Left lung (tissue), 10 donors: ENCODE data around the gene KATNAL2. TPM values are rescaled to one million over a fixed set of nuclear protein-coding genes. Genes with fewer than 3 reads are reported as not detected.
"Not testable (repeated sequence)": the region's sequence is repeated elsewhere in the genome, so short reads cannot be mapped to it uniquely, and the experiment has no call there.

ENCODE experiments used
- ATAC-seq: fragments of 200-7000 bp; cut with Tn5 transposase; one replicate; pipeline ENCODE4 v1.9.1; 2020; ENCODE audit warnings: moderate library complexity
- DNase-seq, 4 donors: peaks; one replicate each; pipeline ENCODE4 v3.0.0-alpha.2; 2013 to 2020
- H3K27ac ChIP-seq, 2 donors: fragments of 200-600 bp; sonication (generic) in 1 of 2; one replicate each; pipeline versions ENCODE4 v1.5.0 to v1.8.0; 2020 to 2021
- H3K27me3 ChIP-seq, 2 donors: fragments of 200-600 bp; sonication (generic) in 1 of 2; one replicate each; pipeline versions ENCODE4 v1.5.0 to v1.8.0; 2020 to 2021
- H3K36me3 ChIP-seq, 2 donors: fragments of 200-600 bp; sonication (generic) in 1 of 2; one replicate each; pipeline versions ENCODE4 v1.5.0 to v1.8.0; 2020 to 2021
- H3K4me1 ChIP-seq, 2 donors: fragments of 200-600 bp; one replicate each; pipeline ENCODE4 v1.8.0; 2021
- H3K4me3 ChIP-seq, 2 donors: fragments of 200-600 bp; sonication (generic) in 1 of 2; one replicate each; pipeline versions ENCODE4 v1.5.0 to v1.8.0; 2020 to 2021; ENCODE audit warnings: mild to moderate bottlenecking in 1 of 2
- H3K9me3 ChIP-seq, 2 donors: fragments of 200-600 bp; sonication (generic) in 1 of 2; one replicate each; pipeline versions ENCODE4 v1.5.0 to v1.8.0; 2020 to 2021
- CTCF ChIP-seq, 2 donors: fragments of 200-600 bp; sonication (generic) in 1 of 2; IDR thresholded peaks; one replicate each; pipeline versions ENCODE4 v1.5.0 to v1.8.0; 2021; ENCODE audit warnings: antibody characterized with exemption in 2 of 2
- intact Hi-C, 2 donors: fragments of 100-400 bp; cut with DNase I; formaldehyde crosslinking; loops; one replicate each; pipeline versions ENCODE4 v1.11.2 to v1.14.2; 2022
- polyA plus RNA-seq, 6 donors: library from polyadenylated mRNA; unstranded; fragments of 120-200 nt; gene quantifications; one replicate each; pipeline ENCODE4 v1.2.1, GENCODE V29; 2013; ENCODE audit not compliant: insufficient read length in 6 of 6
- total RNA-seq, 2 donors: library from RNA; stranded (reverse); fragmentation: NEBNext Ultra II Directional; extraction: Animal tissue kit (Norgen Biotek cat#: 25700); gene quantifications; one replicate each; pipeline ENCODE4 v1.2.1, GENCODE V29; 2021
- donor health status: DM: no; HTN: yes; CAD: no.
- donor health status: DM: no; HTN: no; CAD: no.

Gene KATNAL2
- total and polyA plus RNA-seq, 8 donors, result 2.4 to 8.8 (median 6.9) TPM

- no peak for TF ChIP-seq CTCF (IDR thresholded peaks at IDR 0.05)
- H3K4me1 ChIP-seq, result no peaks in the 10 kb centered on the region
- H3K9me3 ChIP-seq, result no peaks in the 10 kb centered on the region
- H3K36me3 ChIP-seq, result no peaks in the 10 kb centered on the region
- H3K27ac ChIP-seq, result no peak overlapping the region
- intact Hi-C loops, result no loop called here
- DNase-seq, result no peak
- ATAC-seq, result no peak
- no peak overlapping the region for H3K4me3 ChIP-seq
- peaks cover 0 to under 1% of the 10 kb centered on the region in 2 donors for H3K27me3 ChIP-seq
These were observed 35.8 kb downstream of the KATNAL2 start for GRCh38 chr18:46953195-46953594.

GRCh38 chr18:46958209-46958608 is 40.8 kb downstream of the KATNAL2 start:
- H3K4me1 ChIP-seq, result no peaks in the 10 kb centered on the region
- DNase-seq (no peak), ATAC-seq (no peak)
- no peak overlapping the region for H3K27ac ChIP-seq
- H3K36me3 ChIP-seq, result no peaks in the 10 kb centered on the region
- no peak for TF ChIP-seq CTCF (IDR thresholded peaks at IDR 0.05)
- H3K9me3 ChIP-seq, result no peaks in the 10 kb centered on the region
- intact Hi-C loops, result no loop called here
- no peak overlapping the region for H3K4me3 ChIP-seq
- H3K27me3 ChIP-seq, result no peaks in the 10 kb centered on the region

- H3K9me3 ChIP-seq, intact Hi-C loops, H3K36me3 ChIP-seq, H3K4me1 ChIP-seq, DNase-seq, H3K27ac ChIP-seq, H3K27me3 ChIP-seq, H3K4me3 ChIP-seq: not testable (repeated sequence)
- peak; percentile 25 for ATAC-seq
These were observed 46.5 kb downstream of the KATNAL2 start for GRCh38 chr18:46963656-46964578.

- H3K27ac ChIP-seq, DNase-seq, H3K9me3 ChIP-seq, intact Hi-C loops, H3K36me3 ChIP-seq, H3K4me1 ChIP-seq, H3K27me3 ChIP-seq, H3K4me3 ChIP-seq: not testable (repeated sequence)
- ATAC-seq, result peak; percentile 30
These were observed 47.3 kb downstream of the KATNAL2 start for GRCh38 chr18:46964579-46965293.

DNA sequence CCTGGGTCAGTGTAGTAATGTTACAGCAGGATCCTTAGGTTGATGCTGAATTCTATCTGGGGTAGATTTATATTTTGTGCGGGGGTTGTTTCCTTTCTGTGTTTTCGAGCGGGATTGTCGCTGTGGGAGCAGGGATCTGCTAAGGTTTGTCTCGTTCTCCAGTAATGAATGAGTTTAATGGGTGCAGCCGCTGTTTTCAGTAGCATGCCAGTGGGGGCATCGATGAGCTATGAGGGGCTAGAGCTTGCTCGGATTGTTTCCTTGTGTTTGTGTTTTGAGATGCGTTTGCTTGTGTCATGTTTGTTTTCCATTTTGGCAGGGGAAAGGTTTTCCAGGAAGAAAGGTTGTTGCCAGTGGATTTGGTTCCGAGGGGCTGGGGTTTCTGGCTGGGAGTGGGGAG is 48.9 kb downstream of the KATNAL2 start:
- not testable (repeated sequence) for ATAC-seq, DNase-seq, H3K4me3 ChIP-seq

GRCh38 chr18:46969551-46969950 is 52.1 kb downstream of the KATNAL2 start:
- H3K4me3 ChIP-seq, H3K9me3 ChIP-seq, H3K27me3 ChIP-seq, H3K27ac ChIP-seq, DNase-seq, H3K36me3 ChIP-seq, H3K4me1 ChIP-seq, intact Hi-C loops, ATAC-seq: not testable (repeated sequence)

More for the DNA sequence above, 48.9 kb downstream of the KATNAL2 start:
- H3K36me3 ChIP-seq, intact Hi-C loops, H3K27me3 ChIP-seq, H3K27ac ChIP-seq, H3K4me1 ChIP-seq, H3K9me3 ChIP-seq: not testable (repeated sequence)

- H3K4me3 ChIP-seq, H3K27me3 ChIP-seq, DNase-seq, intact Hi-C loops, H3K9me3 ChIP-seq, H3K36me3 ChIP-seq, ATAC-seq, H3K4me1 ChIP-seq, H3K27ac ChIP-seq: not testable (repeated sequence)
These were observed 102.5 kb downstream of the KATNAL2 start for GRCh38 chr18:47019870-47020269.

- H3K9me3 ChIP-seq, ATAC-seq, DNase-seq, H3K4me3 ChIP-seq, H3K36me3 ChIP-seq, H3K4me1 ChIP-seq, H3K27me3 ChIP-seq, H3K27ac ChIP-seq, intact Hi-C loops: not testable (repeated sequence)
These were observed 103.4 kb downstream of the KATNAL2 start for GRCh38 chr18:47020757-47021156.

DNA sequence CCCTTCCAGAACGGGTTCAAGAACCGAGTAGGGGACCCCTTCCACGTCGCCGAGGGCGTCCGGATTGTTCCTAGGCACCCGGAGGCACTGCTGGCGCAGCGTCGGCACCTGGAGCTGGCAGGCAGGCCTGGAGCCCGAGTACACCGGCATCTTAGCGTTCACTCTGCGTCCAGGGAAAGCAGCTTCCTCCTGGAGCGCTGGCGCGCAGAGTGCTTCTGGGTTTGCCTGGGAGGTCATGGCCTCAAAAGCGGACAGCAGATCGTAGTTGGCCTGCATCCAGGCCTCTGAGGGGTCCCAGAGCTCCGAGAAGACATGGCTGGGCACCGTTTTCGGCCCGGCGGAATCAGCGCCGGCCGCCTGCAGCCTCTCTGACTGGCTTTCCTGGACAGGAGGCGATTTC is 105.4 kb downstream of the KATNAL2 start:
- intact Hi-C loops, H3K4me1 ChIP-seq, H3K36me3 ChIP-seq, H3K4me3 ChIP-seq, H3K9me3 ChIP-seq, H3K27ac ChIP-seq, H3K27me3 ChIP-seq, DNase-seq, ATAC-seq: not testable (repeated sequence)

DNA sequence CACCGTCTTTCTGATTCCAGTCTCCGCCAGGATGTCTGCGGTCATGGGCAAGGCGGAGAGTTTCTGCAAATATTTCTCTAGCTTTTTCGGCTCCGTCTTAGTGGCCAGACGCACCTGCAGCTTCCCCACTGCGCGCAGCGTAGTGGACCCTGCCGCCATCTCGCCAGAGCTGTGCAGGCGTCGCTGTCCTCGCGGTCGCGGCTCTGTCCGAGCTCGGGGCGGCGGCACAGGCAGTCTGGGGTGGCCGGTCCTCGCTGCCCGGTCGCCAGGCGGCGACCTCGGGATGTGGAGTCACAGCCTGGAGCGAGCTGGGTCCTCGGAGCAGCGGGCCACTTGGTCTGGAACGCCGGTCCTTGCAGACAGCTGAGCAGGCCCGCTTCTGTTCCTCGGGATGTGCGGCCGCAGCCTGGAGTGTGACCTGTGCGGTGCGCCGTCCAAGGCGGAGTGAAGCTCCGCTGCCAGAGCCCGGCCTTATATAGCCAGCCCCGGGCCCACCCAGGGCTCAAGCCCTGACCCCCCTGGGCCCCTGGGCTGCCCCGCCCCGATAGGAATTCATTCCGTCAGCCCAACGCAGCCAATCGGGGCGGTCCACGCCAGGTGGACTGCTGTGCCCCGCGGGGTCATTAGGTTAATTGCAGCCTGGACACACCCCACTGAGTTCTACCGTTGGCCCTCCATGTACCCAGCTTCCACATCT is 106.5 kb downstream of the KATNAL2 start:
- intact Hi-C loops, H3K27ac ChIP-seq, H3K36me3 ChIP-seq, H3K27me3 ChIP-seq, DNase-seq, H3K4me1 ChIP-seq, H3K9me3 ChIP-seq, H3K4me3 ChIP-seq: not testable (repeated sequence)
- peak; percentile 35 for ATAC-seq
